PFSK-1 (cell line): ENCODE results near the gene FAM168B.

ENCODE experiments used
- FOXP2 ChIP-seq: optimal IDR thresholded peaks from 2 replicates; pipeline ENCODE3; 2011; ENCODE audit warnings: borderline replicate concordance, control low read depth, inconsistent platforms; ENCODE audit not compliant: insufficient read depth; ENCODE audit errors: extremely low read length, extremely low read depth
- POLR2AphosphoS5 ChIP-seq: IDR thresholded peaks from 2 replicates; pipeline ENCODE4 v1.6.1; 2012; ENCODE audit warnings: low read depth, mild to moderate bottlenecking, control low read depth, low read length, moderate library complexity
- SIN3A ChIP-seq: IDR thresholded peaks from 2 replicates; pipeline ENCODE4 v1.6.1; 2012; ENCODE audit warnings: mild to moderate bottlenecking, low read length, moderate library complexity, borderline replicate concordance; ENCODE audit not compliant: insufficient read depth
- TAF1 ChIP-seq: IDR thresholded peaks from 2 replicates; pipeline ENCODE4 v1.6.1; 2012; ENCODE audit warnings: low read length, control low read depth, borderline replicate concordance; ENCODE audit not compliant: insufficient read depth
- TF ChIP-seq, protein P1 (sequence below), 2 experiments: IDR thresholded peaks; 2 replicates each; pipeline versions ENCODE4 v1.6.1 to v1.8.0; 2011 to 2012; ENCODE audit warnings: low read depth in 2 of 2, low read length in 2 of 2, control low read depth in 1 of 2, inconsistent platforms in 1 of 2, mild to moderate bottlenecking in 1 of 2, moderate library complexity in 1 of 2; ENCODE audit not compliant: insufficient read depth in 1 of 2

DNA sequence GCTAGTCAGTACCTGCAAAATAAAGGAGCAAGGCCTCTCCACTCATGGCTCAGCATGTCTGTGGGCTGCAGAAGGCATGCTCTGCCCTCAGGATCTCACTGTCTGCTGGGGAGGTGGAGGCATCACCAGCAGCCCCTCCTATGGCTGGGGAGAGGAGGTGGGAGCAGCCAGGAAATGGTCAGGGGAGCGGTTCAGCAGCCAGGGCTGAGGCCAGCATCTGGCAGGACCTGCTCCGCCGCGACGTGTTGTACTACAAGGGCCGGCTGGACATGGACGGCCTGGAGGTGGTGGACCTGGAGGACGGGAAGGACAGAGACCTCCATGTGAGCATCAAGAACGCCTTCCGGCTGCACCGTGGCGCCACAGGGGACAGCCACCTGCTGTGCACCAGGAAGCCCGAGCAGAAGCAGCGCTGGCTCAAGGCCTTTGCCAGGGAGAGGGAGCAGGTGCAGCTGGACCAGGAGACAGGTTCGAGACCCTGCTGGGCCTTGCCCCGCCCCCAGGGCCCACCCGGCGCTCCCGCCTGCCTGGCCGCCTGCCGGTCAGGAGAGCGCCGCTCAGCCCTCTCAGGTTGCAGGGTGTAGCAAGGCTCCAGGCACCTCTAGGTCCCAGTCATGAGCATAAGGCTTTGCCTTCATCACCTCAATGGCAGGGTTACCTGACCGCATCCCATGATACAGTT, 49.0 kb downstream of the FAM168B start:
- TF ChIP-seq TAF1 (no peak), SIN3A (no peak), POLR2AphosphoS5 (no peak), FOXP2 (no peak)
- TF ChIP-seq, protein P1, sequence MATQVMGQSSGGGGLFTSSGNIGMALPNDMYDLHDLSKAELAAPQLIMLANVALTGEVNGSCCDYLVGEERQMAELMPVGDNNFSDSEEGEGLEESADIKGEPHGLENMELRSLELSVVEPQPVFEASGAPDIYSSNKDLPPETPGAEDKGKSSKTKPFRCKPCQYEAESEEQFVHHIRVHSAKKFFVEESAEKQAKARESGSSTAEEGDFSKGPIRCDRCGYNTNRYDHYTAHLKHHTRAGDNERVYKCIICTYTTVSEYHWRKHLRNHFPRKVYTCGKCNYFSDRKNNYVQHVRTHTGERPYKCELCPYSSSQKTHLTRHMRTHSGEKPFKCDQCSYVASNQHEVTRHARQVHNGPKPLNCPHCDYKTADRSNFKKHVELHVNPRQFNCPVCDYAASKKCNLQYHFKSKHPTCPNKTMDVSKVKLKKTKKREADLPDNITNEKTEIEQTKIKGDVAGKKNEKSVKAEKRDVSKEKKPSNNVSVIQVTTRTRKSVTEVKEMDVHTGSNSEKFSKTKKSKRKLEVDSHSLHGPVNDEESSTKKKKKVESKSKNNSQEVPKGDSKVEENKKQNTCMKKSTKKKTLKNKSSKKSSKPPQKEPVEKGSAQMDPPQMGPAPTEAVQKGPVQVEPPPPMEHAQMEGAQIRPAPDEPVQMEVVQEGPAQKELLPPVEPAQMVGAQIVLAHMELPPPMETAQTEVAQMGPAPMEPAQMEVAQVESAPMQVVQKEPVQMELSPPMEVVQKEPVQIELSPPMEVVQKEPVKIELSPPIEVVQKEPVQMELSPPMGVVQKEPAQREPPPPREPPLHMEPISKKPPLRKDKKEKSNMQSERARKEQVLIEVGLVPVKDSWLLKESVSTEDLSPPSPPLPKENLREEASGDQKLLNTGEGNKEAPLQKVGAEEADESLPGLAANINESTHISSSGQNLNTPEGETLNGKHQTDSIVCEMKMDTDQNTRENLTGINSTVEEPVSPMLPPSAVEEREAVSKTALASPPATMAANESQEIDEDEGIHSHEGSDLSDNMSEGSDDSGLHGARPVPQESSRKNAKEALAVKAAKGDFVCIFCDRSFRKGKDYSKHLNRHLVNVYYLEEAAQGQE (IDR thresholded peaks at IDR 0.05; ENCODE audit: insufficient read depth in 1 of 2, low read depth in 2 of 2, low read length in 2 of 2): no peak
